Measurements from ENCODE around the gene SREK1. TPM values are rescaled to one million over a fixed set of nuclear protein-coding genes. Genes with fewer than 3 reads are reported as not detected.
A peak's percentile ranks its signal among the peaks of the same experiment; 100 is the strongest.

SREK1 gene
- total RNA-seq, 1 experiment from 2014 or later = 65.6 TPM

GRCh38 chr5:66186108-66186507 is 42.0 kb downstream of the SREK1 start:
- Histone ChIP-seq H3K4me2 (ENCODE audit: low read length) (no peak overlapping the region), H3K4me1 (ENCODE audit: control insufficient read depth in 1 of 2, insufficient read depth in 2 of 2, low read length in 2 of 2) (no peaks in the 10 kb centered on the region), H3K79me2 (ENCODE audit: insufficient read depth, low read length) (0 out of 2 replicates have a peak, but pooled peaks cover 3% of the 10 kb centered on the region), H2AFZ (ENCODE audit: low read depth, low read length, poor library complexity, severe bottlenecking) (no peak overlapping the region), H4K20me1 (ENCODE audit: insufficient read depth) (no peaks in the 10 kb centered on the region), H3K27ac (ENCODE audit: low read depth, low read length) (no peak overlapping the region), H3K4me3 (replicated peaks in 1 of 2; ENCODE audit: low read depth in 1 of 2, low read length in 2 of 2) (no peak overlapping the region), H3K9ac (ENCODE audit: low read length) (no peak overlapping the region), H3K27me3 (ENCODE audit: insufficient read depth, low read length) (no peaks in the 10 kb centered on the region), H3K9me2 (ENCODE audit: insufficient read depth) (no peaks in the 10 kb centered on the region), H3K36me3 (ENCODE audit: control insufficient read depth in 1 of 2, insufficient read depth in 2 of 2, low read length in 2 of 2) (peaks cover 4 to 6% of the 10 kb centered on the region in 2 experiments; a peak in 3 of 4 replicates), H3K9me3 (ENCODE audit: control insufficient read depth in 1 of 2, insufficient read depth in 1 of 2, low read depth in 1 of 2, low read length in 2 of 2) (no peaks in the 10 kb centered on the region)
- intact Hi-C loops (cut with micrococcal nuclease) = no loop called here
- ChIA-PET RAD21 (ENCODE audit: low non-redundant PET in 1 of 2, low total read pairs in 2 of 2, uncharacterized antibody in 2 of 2, unreplicated experiment in 2 of 2) (no interaction called here), CTCF (no interaction called here), POLR2A (no interaction called here)
- BruUV-seq (replicated peaks) = no TSS peak
- TF ChIP-seq POLR2AphosphoS5 (IDR thresholded peaks at IDR 0.05; ENCODE audit: low read depth, low read length) (peak; percentile 8; the same call in 1 of the 2 replicates), MAX (IDR thresholded peaks at IDR 0.05) (no peak)
- ATAC-seq (no peak), DNase-seq (ENCODE audit: low read depth, low spot score) (no peak)

- ChIA-PET RAD21 (ENCODE audit: low non-redundant PET in 1 of 2, low total read pairs in 2 of 2, uncharacterized antibody in 2 of 2, unreplicated experiment in 2 of 2) (no interaction called here), POLR2A (no interaction called here), CTCF (no interaction called here)
- no peaks in the 10 kb centered on the region for H3K9me2 ChIP-seq (ENCODE audit: insufficient read depth)
- H3K36me3 ChIP-seq (ENCODE audit: control insufficient read depth in 1 of 2, insufficient read depth in 2 of 2, low read length in 2 of 2) = no peaks in the 10 kb centered on the region
- no peaks in the 10 kb centered on the region for H3K79me2 ChIP-seq (ENCODE audit: insufficient read depth, low read length)
- no peak overlapping the region for H2AFZ ChIP-seq (ENCODE audit: low read depth, low read length, poor library complexity, severe bottlenecking)
- no peaks in the 10 kb centered on the region for H3K27me3 ChIP-seq (ENCODE audit: insufficient read depth, low read length)
- no peaks in the 10 kb centered on the region for H3K9me3 ChIP-seq (ENCODE audit: control insufficient read depth in 1 of 2, insufficient read depth in 1 of 2, low read depth in 1 of 2, low read length in 2 of 2)
- peaks cover 0 to 9% of the 10 kb centered on the region in 2 experiments; a peak in 1 of 4 replicates for H3K4me1 ChIP-seq (ENCODE audit: control insufficient read depth in 1 of 2, insufficient read depth in 2 of 2, low read length in 2 of 2)
- no peak overlapping the region for H3K27ac ChIP-seq (ENCODE audit: low read depth, low read length)
- no peak overlapping the region for H3K9ac ChIP-seq (ENCODE audit: low read length)
- intact Hi-C loops (cut with micrococcal nuclease) = no loop called here
- H3K4me2 ChIP-seq (ENCODE audit: low read length) = no peak overlapping the region
- BruUV-seq (replicated peaks) = no TSS peak
- TF ChIP-seq REST (IDR thresholded peaks at IDR 0.05; ENCODE audit: low read depth) (no peak), EGR1 (IDR thresholded peaks at IDR 0.05; ENCODE audit: low read depth) (no peak), CBX3 (IDR thresholded peaks at IDR 0.05; ENCODE audit: low read depth) (no peak), EZH2 (IDR thresholded peaks at IDR 0.05) (no peak), ZBTB33 (IDR thresholded peaks at IDR 0.05; ENCODE audit: extremely low read depth, insufficient replicate concordance, low read length) (no peak), POLR2A (IDR thresholded peaks at IDR 0.05; ENCODE audit: borderline replicate concordance, extremely low read depth, insufficient read depth, insufficient read length) (no peak), CEBPB (IDR thresholded peaks at IDR 0.05; ENCODE audit: low read depth) (no peak), RAD21 (IDR thresholded peaks at IDR 0.05; ENCODE audit: low read depth) (no peak), ATF3 (IDR thresholded peaks at IDR 0.05) (no peak), YY1 (IDR thresholded peaks at IDR 0.05; ENCODE audit: extremely low read depth, insufficient replicate concordance, low read depth, low read length) (no peak), SRF (IDR thresholded peaks at IDR 0.05; ENCODE audit: low read depth) (no peak), ZFX (IDR thresholded peaks at IDR 0.05) (no peak), ELF1 (IDR thresholded peaks at IDR 0.05; ENCODE audit: borderline replicate concordance, low read depth) (no peak)
- H3K4me3 ChIP-seq (replicated peaks in 1 of 2; ENCODE audit: low read depth in 1 of 2, low read length in 2 of 2) = no peak overlapping the region
- DNase-seq (ENCODE audit: low read depth, low spot score) = no peak
- H4K20me1 ChIP-seq (ENCODE audit: insufficient read depth) = no peaks in the 10 kb centered on the region
- no peak for ATAC-seq
Observed at GRCh38 chr5:66193419-66193818, 49.3 kb downstream of the SREK1 start.
